HEK293T (cell line): ENCODE results near the gene PLA2G6.
"Not testable (repeated sequence)": the region's sequence is repeated elsewhere in the genome, so short reads cannot be mapped to it uniquely, and the experiment has no call there.

Experiments
- CTCF ChIA-PET: fragments of 350-600 bp; formaldehyde crosslinking; extraction: SDS; loops from one replicate; lab custom pipeline; 2021; ENCODE audit warnings: antibody characterized with exemption, inconsistent platforms; lab: Yijun Ruan, JAX
- POLR2A ChIA-PET: fragments of 350-600 bp; formaldehyde crosslinking; extraction: SDS; loops from one replicate; lab custom pipeline; 2020; ENCODE audit warnings: antibody characterized with exemption, inconsistent platforms; lab: Yijun Ruan, JAX
- DNase-seq: peaks from one replicate; pipeline ENCODE4 v3.0.0; 2012; ENCODE audit warnings: mixed read lengths; ENCODE audit errors: extremely low spot score
- ARNT ChIP-seq: fragments of 450-650 bp; IDR thresholded peaks from 2 replicates; pipeline ENCODE4 v1.6.1; 2017; ENCODE audit warnings: mild to moderate bottlenecking
- BHLHE40 ChIP-seq: fragments of 450-650 bp; IDR thresholded peaks from 2 replicates; pipeline ENCODE4 v1.6.1; 2016; ENCODE audit warnings: mild to moderate bottlenecking, moderate library complexity, borderline replicate concordance
- CTBP1 ChIP-seq: fragments of 450-650 bp; IDR thresholded peaks from 2 replicates; pipeline ENCODE4 v1.6.1; 2016; ENCODE audit warnings: borderline replicate concordance
- ELF4 ChIP-seq: fragments of 450-650 bp; IDR thresholded peaks from 2 replicates; pipeline ENCODE4 v1.6.1; 2017; ENCODE audit warnings: antibody characterized with exemption
- FOXA1 ChIP-seq: fragments of 450-650 bp; IDR thresholded peaks from 2 replicates; pipeline ENCODE4 v1.6.1; 2016; ENCODE audit warnings: mild to moderate bottlenecking
- FOXK2 ChIP-seq: fragments of 450-650 bp; IDR thresholded peaks from 2 replicates; pipeline ENCODE4 v1.6.1; 2016; ENCODE audit warnings: mild to moderate bottlenecking
- FOXM1 ChIP-seq: fragments of 450-650 bp; IDR thresholded peaks from 2 replicates; pipeline ENCODE4 v1.6.1; 2017; ENCODE audit warnings: mild to moderate bottlenecking, borderline replicate concordance
- HDGF ChIP-seq: fragments of 450-650 bp; IDR thresholded peaks from 2 replicates; pipeline ENCODE4 v1.6.1; 2017; ENCODE audit warnings: antibody characterized with exemption, borderline replicate concordance
- L3MBTL2 ChIP-seq: fragments of 450-650 bp; conservative IDR thresholded peaks from 2 replicates; pipeline ENCODE4 v1.6.1; 2016; ENCODE audit warnings: mild to moderate bottlenecking
- LEF1 ChIP-seq: fragments of 450-650 bp; IDR thresholded peaks from 2 replicates; pipeline ENCODE4 v1.6.1; 2017; ENCODE audit warnings: mild to moderate bottlenecking, borderline replicate concordance
- NFRKB ChIP-seq: fragments of 450-650 bp; IDR thresholded peaks from 2 replicates; pipeline ENCODE4 v1.6.1; 2016; ENCODE audit warnings: mild to moderate bottlenecking, moderate library complexity
- SP1 ChIP-seq: fragments of 450-650 bp; IDR thresholded peaks from 2 replicates; pipeline ENCODE4 v1.6.1; 2017
- SUZ12 ChIP-seq: fragments of 450-650 bp; IDR thresholded peaks from 2 replicates; pipeline ENCODE4 v1.6.1; 2016; ENCODE audit warnings: mild to moderate bottlenecking
- TARDBP ChIP-seq: fragments of 450-650 bp; IDR thresholded peaks from 2 replicates; pipeline ENCODE4 v1.6.1; 2016
- ZNF384 ChIP-seq: fragments of 450-650 bp; IDR thresholded peaks from 2 replicates; pipeline ENCODE4 v1.6.1; 2016
- TF ChIP-seq, protein P1 (sequence below): fragments of 450-650 bp; IDR thresholded peaks from 2 replicates; pipeline ENCODE4 v1.6.1; 2016

PLA2G6 gene

DNA sequence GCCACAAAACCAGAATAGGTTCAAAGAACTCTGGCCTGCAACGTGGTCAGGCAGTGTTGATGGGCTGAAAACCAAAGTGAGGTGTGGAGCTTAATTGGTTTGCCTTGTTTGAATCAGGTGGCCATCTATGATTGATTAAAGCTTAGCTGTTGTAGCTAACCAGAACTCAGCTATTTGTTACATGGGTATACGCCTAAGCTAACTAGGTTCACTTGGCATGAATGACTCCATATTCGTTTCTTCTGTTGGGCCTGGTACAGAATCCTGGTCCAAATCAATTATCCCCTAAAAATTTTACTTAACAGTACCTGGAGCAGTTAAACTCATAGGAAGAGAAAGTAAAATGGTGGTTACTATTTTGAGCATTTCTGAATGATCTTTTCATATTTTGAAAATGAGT lies 63.4 kb downstream of the PLA2G6 start:
- POLR2A ChIA-PET: interaction anchor here (0.6 kb wide), 1 partner anchor 157 kb away, joined by 3 read pairs; no protein-coding TSS in a partner anchor
- CTCF ChIA-PET: no interaction called here
- TF ChIP-seq, protein P1, sequence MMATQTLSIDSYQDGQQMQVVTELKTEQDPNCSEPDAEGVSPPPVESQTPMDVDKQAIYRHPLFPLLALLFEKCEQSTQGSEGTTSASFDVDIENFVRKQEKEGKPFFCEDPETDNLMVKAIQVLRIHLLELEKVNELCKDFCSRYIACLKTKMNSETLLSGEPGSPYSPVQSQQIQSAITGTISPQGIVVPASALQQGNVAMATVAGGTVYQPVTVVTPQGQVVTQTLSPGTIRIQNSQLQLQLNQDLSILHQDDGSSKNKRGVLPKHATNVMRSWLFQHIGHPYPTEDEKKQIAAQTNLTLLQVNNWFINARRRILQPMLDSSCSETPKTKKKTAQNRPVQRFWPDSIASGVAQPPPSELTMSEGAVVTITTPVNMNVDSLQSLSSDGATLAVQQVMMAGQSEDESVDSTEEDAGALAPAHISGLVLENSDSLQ: no peak
- TF ChIP-seq FOXK2 (no peak), L3MBTL2 (no peak), HDGF (no peak), BHLHE40 (no peak), FOXM1 (no peak), ARNT (no peak), CTBP1 (no peak), SUZ12 (no peak), FOXA1 (no peak), LEF1 (no peak), SP1 (no peak)
- no peak for DNase-seq

DNA sequence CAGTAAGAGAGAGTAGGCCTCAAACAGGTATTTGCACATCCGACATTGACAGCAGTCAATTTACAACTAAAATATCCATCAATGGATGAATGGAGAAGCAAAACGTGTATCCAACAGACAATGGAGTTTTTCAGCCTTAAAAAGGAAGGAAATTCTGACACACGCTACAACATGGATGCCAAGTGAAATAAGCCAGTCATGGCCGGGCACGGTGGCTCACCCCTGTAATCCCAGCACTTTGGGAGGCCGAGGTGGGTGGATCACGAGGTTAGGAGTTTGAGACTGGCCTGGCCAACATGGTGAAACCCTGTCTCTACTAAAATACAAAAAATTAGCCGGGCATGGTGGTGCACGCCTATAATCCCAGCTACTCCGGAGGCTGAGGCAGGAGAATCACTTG lies 64.1 kb downstream of the PLA2G6 start:
- POLR2A ChIA-PET, DNase-seq, CTCF ChIA-PET: not testable (repeated sequence)

DNA sequence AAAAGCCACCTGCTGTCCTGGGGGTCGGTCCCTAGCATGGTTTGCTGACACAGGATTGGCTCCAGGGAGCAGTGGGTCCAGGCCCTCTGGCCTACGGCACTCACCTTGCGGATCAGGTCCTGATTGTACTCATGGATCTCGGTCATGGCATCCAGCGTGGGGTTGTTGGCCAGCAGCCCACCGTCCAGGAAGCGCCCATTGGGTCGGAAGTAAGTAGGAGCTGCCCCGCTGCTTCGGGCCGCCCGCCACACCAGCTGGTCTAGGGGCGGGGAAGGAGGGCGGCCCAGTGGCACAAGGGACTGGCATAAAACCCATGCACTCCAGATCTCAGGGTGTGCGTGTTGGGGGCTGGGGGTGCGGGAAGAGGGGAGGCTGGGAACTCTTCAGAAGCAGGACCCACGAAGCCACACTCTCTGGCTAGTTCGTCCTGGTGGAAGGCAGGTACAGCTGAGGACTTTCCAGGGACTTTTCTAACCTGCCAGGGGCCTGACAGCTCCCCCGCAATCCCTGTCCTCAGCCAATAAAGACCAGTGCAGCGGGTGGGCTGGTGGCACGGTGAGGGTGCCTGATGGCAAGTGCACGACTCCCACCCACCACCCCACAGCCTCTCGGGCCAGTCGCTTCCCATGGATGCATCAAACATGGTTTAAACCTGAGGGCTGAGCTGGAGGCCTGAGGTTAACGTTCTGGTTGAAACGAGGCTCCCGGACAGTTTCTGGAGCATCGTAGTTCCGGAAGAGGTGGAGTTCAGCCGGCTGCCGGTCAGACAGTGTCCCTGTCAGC lies 66.0 kb downstream of the PLA2G6 start:
- TF ChIP-seq ZNF384 (no peak), TARDBP (no peak)
- ChIA-PET POLR2A (no interaction called here), CTCF (interaction anchor here (0.5 to 2.3 kb wide), 11 partner anchors 13 to 118 kb away, joined by 3 to 9 read pairs (median 4); no protein-coding TSS in a partner anchor)
- no peak for DNase-seq

DNA sequence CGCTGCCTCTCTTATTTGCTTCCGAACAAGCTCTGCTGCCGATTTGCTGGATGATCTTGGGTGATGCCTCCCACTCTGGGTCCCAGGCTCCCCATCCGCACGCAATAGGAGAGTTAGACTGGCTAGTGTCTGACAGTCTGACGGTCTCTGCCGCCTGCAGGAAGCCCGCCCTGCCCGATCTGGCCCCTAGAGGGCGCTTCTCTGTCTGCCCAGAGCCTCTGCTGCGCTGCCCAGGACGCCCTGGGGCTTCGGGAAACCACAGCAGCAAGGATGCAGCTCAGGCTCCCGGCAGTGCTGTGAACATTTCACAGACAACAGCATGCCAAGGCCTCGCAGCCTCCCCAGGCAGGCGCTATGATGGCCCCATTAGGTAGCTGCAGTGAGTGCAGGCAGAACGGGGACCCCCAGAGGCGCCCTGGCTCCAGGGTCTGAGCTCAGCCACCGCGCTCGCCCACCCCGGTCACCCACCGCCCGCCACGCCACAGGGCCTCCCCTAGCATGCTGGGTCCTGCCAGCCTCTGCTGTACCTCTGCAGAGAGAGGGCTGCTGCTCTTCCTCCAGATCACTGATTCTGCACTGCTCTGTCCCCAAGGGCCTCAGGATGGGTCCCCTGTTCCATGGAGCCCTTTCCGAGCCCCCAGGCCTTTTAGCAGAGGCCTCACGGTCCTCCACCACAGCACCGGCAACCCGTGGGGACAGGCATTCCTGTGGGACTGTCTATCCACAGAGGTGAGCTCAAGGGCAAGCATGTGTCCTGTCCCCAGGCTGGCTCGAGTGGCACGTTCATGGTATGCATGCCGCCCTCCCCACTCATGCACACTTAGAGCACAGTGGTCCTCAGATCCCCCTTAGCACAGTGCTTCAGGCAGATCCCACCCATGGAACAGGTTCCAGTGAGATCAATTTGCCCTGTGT lies 66.9 kb downstream of the PLA2G6 start:
- DNase-seq: peak; percentile 96
- ChIA-PET CTCF (interaction anchor here (0.5 to 2.3 kb wide), 22 partner anchors 8 to 573 kb away, joined by 3 to 15 read pairs (median 4); partner anchors contain the start of gene MAFF), POLR2A (no interaction called here)
- TF ChIP-seq HDGF (0 out of 2 replicates have a peak, but pooled peaks have one; percentile 22), ZNF384 (no peak)

DNA sequence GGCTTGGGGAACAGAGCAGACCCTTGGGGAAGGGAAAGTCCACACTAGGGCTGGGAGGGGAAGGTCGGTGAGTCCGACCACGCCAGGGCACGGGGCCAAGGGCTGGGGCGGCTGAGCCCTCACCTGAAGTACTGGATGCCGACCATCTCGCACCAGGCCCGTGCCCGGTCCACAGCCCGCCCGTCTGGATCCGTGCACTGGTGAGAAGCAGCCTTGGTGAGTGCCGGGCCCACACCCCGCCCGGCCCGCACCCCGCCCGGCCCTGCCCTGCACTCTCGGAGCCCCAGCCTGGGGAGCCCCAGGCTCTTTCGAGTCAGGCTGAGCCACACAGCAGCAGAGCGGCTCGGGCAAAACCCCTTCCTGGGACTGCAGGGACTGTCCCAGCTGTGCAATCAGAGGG lies 69.2 kb downstream of the PLA2G6 start:
- TF ChIP-seq ARNT: no peak
- no peak for TF ChIP-seq CTBP1
- TF ChIP-seq, protein P1: no peak
- TF ChIP-seq SP1: no peak
- TF ChIP-seq TARDBP: no peak
- no peak for TF ChIP-seq FOXA1
- TF ChIP-seq ELF4: no peak
- no peak for TF ChIP-seq LEF1
- TF ChIP-seq BHLHE40: no peak
- TF ChIP-seq ZNF384: no peak
- no peak for TF ChIP-seq HDGF
- no peak for TF ChIP-seq SUZ12
- TF ChIP-seq FOXK2: no peak
- no peak for TF ChIP-seq L3MBTL2
- TF ChIP-seq FOXM1: no peak
- no peak for TF ChIP-seq NFRKB
- ChIA-PET POLR2A (no interaction called here), CTCF (no interaction called here)
- DNase-seq: no peak

DNA sequence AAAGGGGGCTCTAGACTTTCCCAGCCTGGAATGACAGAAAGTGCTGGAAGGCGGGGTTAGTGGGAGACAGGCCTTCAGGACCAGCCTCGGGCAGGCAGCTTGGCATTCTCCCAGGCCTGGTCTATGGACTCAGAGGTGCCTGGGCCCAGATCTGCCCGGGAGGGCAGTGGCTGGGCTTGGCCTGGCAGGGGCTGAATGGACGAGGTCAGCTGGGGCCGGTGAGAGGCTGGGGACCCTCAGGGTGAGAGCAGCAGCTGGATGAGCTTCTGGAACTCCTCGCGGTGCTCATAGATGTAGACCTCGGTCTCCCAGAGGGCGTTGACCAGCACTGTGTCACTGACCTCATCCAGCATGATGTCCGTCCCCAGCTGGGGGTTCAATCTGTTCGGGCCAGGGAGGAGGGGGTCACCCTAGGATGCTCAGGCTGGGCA lies 69.7 kb downstream of the PLA2G6 start:
- TF ChIP-seq FOXA1 (no peak), ZNF384 (no peak), ARNT (no peak), NFRKB (no peak), FOXK2 (no peak), SUZ12 (no peak), HDGF (no peak), TARDBP (no peak), L3MBTL2 (no peak), CTBP1 (no peak)
- CTCF ChIA-PET: no interaction called here

More for the DNA sequence above, 69.7 kb downstream of the PLA2G6 start:
- POLR2A ChIA-PET: no interaction called here
- DNase-seq: no peak
